K562 (cell line): ENCODE results near the gene ELOF1.
"Not testable (repeated sequence)": the region's sequence is repeated elsewhere in the genome, so short reads cannot be mapped to it uniquely, and the experiment has no call there.

Source experiments
- CBX2 ChIP-seq: fragments of 200-600 bp; sonication (generic); IDR thresholded peaks from one replicate; pipeline ENCODE4 v1.6.1; 2012; ENCODE audit warnings: mild to moderate bottlenecking, low read length, inconsistent platforms; ENCODE audit not compliant: insufficient read depth, poor library complexity, severe bottlenecking
- DPF2 ChIP-seq: fragments of 450-650 bp; IDR thresholded peaks from 2 replicates; pipeline ENCODE4 v1.6.1; 2016
- FOXK2 ChIP-seq, 2 experiments: fragments of 450-650 bp; IDR thresholded peaks in 1 of 2; conservative IDR thresholded peaks in 1 of 2; 2 replicates each; pipeline ENCODE4 v1.6.1; 2016; ENCODE audit warnings: low read depth in 2 of 2, mild to moderate bottlenecking in 1 of 2
- MAX ChIP-seq: sonication (generic); formaldehyde crosslinking; IDR thresholded peaks from 2 replicates; pipeline ENCODE4 v1.9.0; 2022; ENCODE audit warnings: mild to moderate bottlenecking, missing genetic modification reagents
- POLR2A ChIP-seq: fragments of 450-650 bp; conservative IDR thresholded peaks from 2 replicates; pipeline ENCODE4 v1.6.1; 2016
- POLR2AphosphoS5 ChIP-seq: IDR thresholded peaks from 2 replicates; pipeline ENCODE4 v1.6.1; 2011; ENCODE audit warnings: mild to moderate bottlenecking, low read depth, low read length, moderate library complexity; ENCODE audit not compliant: control insufficient read depth, insufficient read depth
- ZNF347 ChIP-seq: fragments of 450-650 bp; formaldehyde crosslinking; IDR thresholded peaks from 2 replicates; pipeline ENCODE4 v1.4.0; 2020; ENCODE audit warnings: low read depth, mild to moderate bottlenecking, moderate library complexity
- TF ChIP-seq, protein P1 (sequence below): fragments of 150-350 bp; conservative IDR thresholded peaks from 2 replicates; pipeline ENCODE4 v1.6.1; 2014; ENCODE audit warnings: low read length

GRCh38 chr19:11573354-11573753, 14.3 kb upstream of the ELOF1 start:
- not testable (repeated sequence) for TF ChIP-seq POLR2A; POLR2AphosphoS5; MAX (CRISPR knock-in tag); FOXK2 (conservative IDR thresholded peaks at IDR 0.05 in 1 of 2, IDR thresholded peaks at IDR 0.05 in 1 of 2; ENCODE audit: low read depth in 2 of 2); DPF2; ZNF347 (CRISPR knock-in tag); CBX2
- TF ChIP-seq, protein P1, sequence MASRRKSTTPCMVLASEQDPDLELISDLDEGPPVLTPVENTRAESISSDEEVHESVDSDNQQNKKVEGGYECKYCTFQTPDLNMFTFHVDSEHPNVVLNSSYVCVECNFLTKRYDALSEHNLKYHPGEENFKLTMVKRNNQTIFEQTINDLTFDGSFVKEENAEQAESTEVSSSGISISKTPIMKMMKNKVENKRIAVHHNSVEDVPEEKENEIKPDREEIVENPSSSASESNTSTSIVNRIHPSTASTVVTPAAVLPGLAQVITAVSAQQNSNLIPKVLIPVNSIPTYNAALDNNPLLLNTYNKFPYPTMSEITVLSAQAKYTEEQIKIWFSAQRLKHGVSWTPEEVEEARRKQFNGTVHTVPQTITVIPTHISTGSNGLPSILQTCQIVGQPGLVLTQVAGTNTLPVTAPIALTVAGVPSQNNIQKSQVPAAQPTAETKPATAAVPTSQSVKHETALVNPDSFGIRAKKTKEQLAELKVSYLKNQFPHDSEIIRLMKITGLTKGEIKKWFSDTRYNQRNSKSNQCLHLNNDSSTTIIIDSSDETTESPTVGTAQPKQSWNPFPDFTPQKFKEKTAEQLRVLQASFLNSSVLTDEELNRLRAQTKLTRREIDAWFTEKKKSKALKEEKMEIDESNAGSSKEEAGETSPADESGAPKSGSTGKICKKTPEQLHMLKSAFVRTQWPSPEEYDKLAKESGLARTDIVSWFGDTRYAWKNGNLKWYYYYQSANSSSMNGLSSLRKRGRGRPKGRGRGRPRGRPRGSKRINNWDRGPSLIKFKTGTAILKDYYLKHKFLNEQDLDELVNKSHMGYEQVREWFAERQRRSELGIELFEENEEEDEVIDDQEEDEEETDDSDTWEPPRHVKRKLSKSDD, result not testable (repeated sequence)
